AG10803 (cell line): Measurements from ENCODE around the gene CABCOCO1.
"Not testable (repeated sequence)": the region's sequence is repeated elsewhere in the genome, so short reads cannot be mapped to it uniquely, and the experiment has no call there.

Experiments used
- DNase-seq: peaks from one replicate; pipeline ENCODE4 v3.0.0; 2010; ENCODE audit warnings: low read depth
- H3K4me3 ChIP-seq: 2 replicates; pipeline ENCODE4 v1.5.1; 2011; ENCODE audit warnings: mild to moderate bottlenecking, low read length, control low read depth
- CTCF ChIP-seq: conservative IDR thresholded peaks from 2 replicates; pipeline ENCODE4 v1.5.1; 2011; ENCODE audit warnings: mild to moderate bottlenecking, low read length, control low read depth, inconsistent platforms

CABCOCO1 gene

GRCh38 chr10:61719906-61720305 lies 57.2 kb downstream of the CABCOCO1 start:
- DNase-seq: no peak
- H3K4me3 ChIP-seq: no peak overlapping the region
- TF ChIP-seq CTCF: no peak

GRCh38 chr10:61721431-61721830 lies 58.7 kb downstream of the CABCOCO1 start:
- no peak for TF ChIP-seq CTCF
- no peak overlapping the region for H3K4me3 ChIP-seq
- DNase-seq: no peak

GRCh38 chr10:61725221-61725620 lies 62.5 kb downstream of the CABCOCO1 start:
- not testable (repeated sequence) for DNase-seq, H3K4me3 ChIP-seq

GRCh38 chr10:61729596-61729995 lies 66.9 kb downstream of the CABCOCO1 start:
- TF ChIP-seq CTCF: no peak
- no peak overlapping the region for H3K4me3 ChIP-seq
- no peak for DNase-seq

- DNase-seq: no peak
- no peak overlapping the region for H3K4me3 ChIP-seq
- no peak for TF ChIP-seq CTCF
Measured at GRCh38 chr10:61730671-61731070, 67.9 kb downstream of the CABCOCO1 start.

- DNase-seq: no peak
- no peak overlapping the region for H3K4me3 ChIP-seq
- no peak for TF ChIP-seq CTCF
Measured at GRCh38 chr10:61731638-61732037, 68.9 kb downstream of the CABCOCO1 start.

- no peak for DNase-seq
- H3K4me3 ChIP-seq: no peak overlapping the region
- TF ChIP-seq CTCF: no peak
Measured at GRCh38 chr10:61732629-61733278, 70.0 kb downstream of the CABCOCO1 start.
